ENCODE results near the gene TDRD9.
"Not testable (repeated sequence)": the region's sequence is repeated elsewhere in the genome, so short reads cannot be mapped to it uniquely, and the experiment has no call there.

Gene TDRD9

GRCh38 chr14:103928011-103928890 lies at the start of gene TDRD9:
Gene TDRD9 (plus strand): TSS chr14:103928456. CDS start chr14:103928510, 54 bp downstream.
- no peak for ATAC-seq
- DNase-seq = no peak

GRCh38 chr14:103879118-103879569 lies 49.1 kb upstream of the TDRD9 start:
- DNase-seq = no peak
- no peak for ATAC-seq

GRCh38 chr14:103879570-103880347 lies 48.5 kb upstream of the TDRD9 start:
- DNase-seq (peak; percentile 22), ATAC-seq (peak; percentile 22)

GRCh38 chr14:103880348-103881267 lies 47.6 kb upstream of the TDRD9 start:
- ATAC-seq = no peak
- peak; percentile 37 for DNase-seq

GRCh38 chr14:103881268-103882201 lies 46.7 kb upstream of the TDRD9 start:
- no peak for DNase-seq
- ATAC-seq = no peak

- no peak for ATAC-seq
- DNase-seq = no peak
Measured at GRCh38 chr14:103882503-103883262, 45.6 kb upstream of the TDRD9 start.

GRCh38 chr14:103883263-103883523 lies 45.1 kb upstream of the TDRD9 start:
- ATAC-seq (no peak), DNase-seq (no peak)

GRCh38 chr14:103884854-103885253 lies 43.4 kb upstream of the TDRD9 start:
- DNase-seq (no peak), ATAC-seq (no peak)

GRCh38 chr14:103885509-103885932 lies 42.7 kb upstream of the TDRD9 start:
- DNase-seq = no peak

GRCh38 chr14:103886304-103887169 lies 41.7 kb upstream of the TDRD9 start:
- DNase-seq (no peak), ATAC-seq (no peak)

More at GRCh38 chr14:103885509-103885932, 42.7 kb upstream of the TDRD9 start:
- no peak for ATAC-seq

GRCh38 chr14:103887170-103887501 lies 41.1 kb upstream of the TDRD9 start:
- no peak for DNase-seq
- ATAC-seq = no peak

- ATAC-seq = no peak
- DNase-seq = no peak
Measured at GRCh38 chr14:103887557-103888115, 40.6 kb upstream of the TDRD9 start.

- not testable (repeated sequence) for DNase-seq, ATAC-seq
Measured at GRCh38 chr14:103889002-103889312, 39.3 kb upstream of the TDRD9 start.

GRCh38 chr14:103889313-103890051 lies 38.8 kb upstream of the TDRD9 start:
- no peak for DNase-seq
- ATAC-seq = no peak

- DNase-seq = no peak
- ATAC-seq = no peak
Measured at GRCh38 chr14:103890052-103890371, 38.2 kb upstream of the TDRD9 start.

GRCh38 chr14:103890821-103891666 lies 37.2 kb upstream of the TDRD9 start:
- ATAC-seq = no peak
- DNase-seq = no peak

- no peak for ATAC-seq
Measured at GRCh38 chr14:103891667-103892215, 36.5 kb upstream of the TDRD9 start.

More at GRCh38 chr14:103891667-103892215, 36.5 kb upstream of the TDRD9 start:
- DNase-seq = no peak
